H7 (cell line): ENCODE results near the gene VANGL2. TPM values are rescaled to one million over a fixed set of nuclear protein-coding genes. Genes with fewer than 3 reads are reported as not detected.

Experiments used
- DNase-seq: peaks from one replicate; pipeline ENCODE4 v3.0.0; 2012
- H3K27me3 ChIP-seq: 2 replicates; pipeline ENCODE4 v1.6.0; 2011; ENCODE audit warnings: mild to moderate bottlenecking, low read length; ENCODE audit not compliant: control insufficient read depth, insufficient read depth
- H3K36me3 ChIP-seq: replicated peaks from 2 replicates; pipeline ENCODE4 v1.5.1; 2011; ENCODE audit warnings: low read length; ENCODE audit not compliant: control insufficient read depth, insufficient read depth
- H3K4me3 ChIP-seq: 2 replicates; pipeline ENCODE4 v1.5.1; 2011; ENCODE audit warnings: low read depth, mild to moderate bottlenecking, control low read depth, low read length, moderate library complexity; ENCODE audit not compliant: insufficient read depth
- total RNA-seq: library from RNA; depleted of rRNA; stranded (reverse); fragments of >200 nt; shearing (Covaris generic); gene quantifications from 2 replicates; pipeline ENCODE4 v1.2.3, GENCODE V29; 2014

VANGL2 gene
- total RNA-seq, 1 experiment from 2014 or later, result 32.7 TPM

DNA sequence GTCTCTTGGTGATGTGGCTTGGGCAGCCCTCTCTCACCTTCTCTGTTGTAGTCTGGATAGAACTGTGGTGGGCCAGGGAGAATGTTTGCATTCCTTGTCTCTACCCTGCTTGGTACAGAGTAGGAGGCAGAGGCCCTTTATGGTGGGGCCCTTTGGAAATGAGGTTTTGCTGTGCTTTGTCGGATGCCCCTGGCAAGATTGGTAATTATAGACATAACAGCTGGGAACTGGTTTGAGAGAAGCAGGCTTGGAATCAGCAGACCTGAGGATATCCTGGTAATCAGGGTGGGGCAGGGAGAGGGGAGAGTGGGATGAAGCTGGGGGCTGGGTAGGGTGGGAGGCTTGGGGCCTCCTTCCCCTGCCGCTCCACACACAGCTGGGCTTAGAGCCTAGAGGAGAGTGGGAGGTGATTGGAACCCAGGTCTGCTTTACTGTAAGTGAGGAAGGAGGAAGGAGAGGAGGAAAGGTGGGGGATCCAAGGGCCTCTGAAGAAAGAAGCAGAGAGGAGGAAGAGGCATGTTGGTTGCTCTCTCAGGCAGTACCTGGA lies 5.0 kb downstream of the VANGL2 start:
- no peaks in the 10 kb centered on the region; the same call in 1 of the 2 replicates for H3K36me3 ChIP-seq
- H3K4me3 ChIP-seq, result no peak overlapping the region
- H3K27me3 ChIP-seq, result no peaks in the 10 kb centered on the region
- DNase-seq, result peak; percentile 18

DNA sequence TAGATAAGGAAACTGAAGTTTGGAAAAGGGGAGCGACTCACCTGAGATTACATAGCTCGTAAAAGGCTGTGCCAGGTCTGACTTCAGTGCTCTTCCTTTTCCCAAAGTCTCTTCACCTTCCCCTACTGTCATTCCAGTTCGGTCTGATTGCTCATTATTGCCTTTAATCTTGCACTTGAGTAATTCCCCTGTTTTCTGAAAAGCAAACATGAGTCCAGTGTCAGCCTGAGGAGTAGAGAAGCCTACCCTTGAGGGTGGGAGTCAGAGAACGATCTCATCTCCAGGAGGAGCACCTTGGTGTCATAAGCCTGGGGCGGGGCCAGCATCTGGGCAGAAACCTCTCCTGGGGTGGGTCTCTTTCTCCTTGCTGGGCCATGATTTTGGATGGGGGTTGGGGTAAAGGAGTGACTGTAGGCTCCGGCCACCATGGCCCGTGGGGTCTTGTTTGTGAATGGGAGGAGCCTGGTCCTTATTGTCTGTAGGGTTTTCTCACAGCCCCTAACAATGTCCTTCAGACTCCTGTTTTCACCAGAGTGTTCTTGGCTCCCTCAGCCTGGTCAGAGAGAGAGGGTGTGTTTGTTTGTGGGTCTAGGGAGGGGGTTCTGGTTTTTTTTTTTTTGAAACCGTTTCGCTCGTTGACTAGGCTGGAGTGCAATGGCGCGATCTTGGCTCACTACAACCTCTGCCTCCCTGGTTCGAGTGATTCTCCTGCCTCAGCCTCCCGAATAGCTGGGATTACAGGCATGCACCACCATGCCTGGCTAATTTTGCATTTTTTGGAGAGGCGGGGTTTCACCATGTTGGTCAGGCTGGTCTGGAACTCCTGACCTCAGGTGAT lies 6.0 kb downstream of the VANGL2 start:
- peak; percentile 39 for DNase-seq
- Histone ChIP-seq H3K36me3 (no peaks in the 10 kb centered on the region; the same call in 1 of the 2 replicates), H3K27me3 (no peaks in the 10 kb centered on the region), H3K4me3 (no peak overlapping the region)

DNA sequence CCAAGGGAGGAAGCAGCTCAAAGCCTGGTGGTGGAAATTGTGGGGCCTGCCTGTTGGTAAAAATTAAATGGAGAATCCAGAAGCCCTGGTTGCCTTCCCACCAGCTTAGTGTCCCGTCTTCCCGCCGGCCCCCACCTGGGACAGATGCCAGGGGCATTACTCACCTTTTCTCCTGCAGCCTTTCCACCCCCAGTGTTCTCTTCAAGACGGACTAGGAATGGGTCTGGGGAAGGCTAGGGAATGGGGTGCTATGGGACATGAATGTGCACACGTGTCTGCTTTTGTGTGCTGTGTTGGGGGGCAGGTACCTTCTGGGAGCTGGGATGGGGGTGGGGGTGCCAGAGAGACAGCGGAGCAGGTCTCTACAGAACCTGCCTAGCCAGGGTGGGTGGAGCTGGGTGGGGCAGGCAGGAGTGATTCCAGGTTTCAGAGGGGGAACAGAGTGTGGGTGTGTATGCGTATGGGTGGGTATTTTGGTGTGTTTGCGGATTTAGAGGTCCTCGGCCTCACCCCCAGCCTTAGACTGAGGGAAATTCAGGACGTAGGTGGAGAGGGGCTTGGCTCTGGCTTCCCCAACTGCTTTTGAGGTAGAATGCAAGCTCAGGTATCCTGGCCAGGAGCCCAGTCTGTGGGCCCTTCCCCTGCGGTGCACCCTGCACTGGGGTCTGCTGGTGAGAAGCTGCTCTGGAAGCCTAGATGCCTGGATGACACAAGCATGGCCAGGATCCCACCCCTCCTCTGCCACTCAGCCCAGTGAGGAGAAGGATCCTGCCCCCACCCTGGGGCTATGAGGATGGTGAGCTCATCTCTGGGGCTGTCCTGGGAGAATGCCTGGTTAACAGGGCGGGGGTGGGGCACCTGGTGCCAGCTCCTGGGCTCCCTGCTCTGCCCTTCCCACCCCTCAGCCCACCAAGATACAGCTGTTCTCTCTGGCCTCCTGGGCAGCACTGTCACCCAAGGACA lies 7.8 kb downstream of the VANGL2 start:
- Histone ChIP-seq H3K36me3 (no peaks in the 10 kb centered on the region; the same call in 1 of the 2 replicates), H3K4me3 (no peak overlapping the region), H3K27me3 (no peaks in the 10 kb centered on the region)
- DNase-seq, result peak; percentile 64

DNA sequence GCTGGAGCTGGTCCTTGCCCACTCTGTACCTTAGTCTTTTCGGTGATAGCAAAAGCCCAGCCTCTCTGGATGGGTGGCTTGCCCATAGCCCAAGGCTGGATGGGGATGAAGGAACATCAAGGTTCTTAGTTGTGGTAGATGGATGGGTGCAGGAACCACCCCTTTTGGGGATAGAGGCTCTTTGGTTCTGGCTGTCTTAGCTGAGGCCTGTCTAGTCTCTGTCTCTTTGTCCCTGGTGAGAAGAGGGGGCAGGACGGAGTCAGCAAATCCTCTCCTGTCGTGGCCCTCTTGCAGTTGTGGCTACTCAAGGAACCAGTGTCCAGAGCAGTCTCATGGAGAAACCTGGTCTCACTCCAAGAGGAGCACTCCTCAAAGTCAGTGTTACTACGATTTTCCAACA lies 8.5 kb downstream of the VANGL2 start:
- Histone ChIP-seq H3K4me3 (no peak overlapping the region), H3K36me3 (no peaks in the 10 kb centered on the region; the same call in 1 of the 2 replicates), H3K27me3 (no peaks in the 10 kb centered on the region)
- no peak for DNase-seq

DNA sequence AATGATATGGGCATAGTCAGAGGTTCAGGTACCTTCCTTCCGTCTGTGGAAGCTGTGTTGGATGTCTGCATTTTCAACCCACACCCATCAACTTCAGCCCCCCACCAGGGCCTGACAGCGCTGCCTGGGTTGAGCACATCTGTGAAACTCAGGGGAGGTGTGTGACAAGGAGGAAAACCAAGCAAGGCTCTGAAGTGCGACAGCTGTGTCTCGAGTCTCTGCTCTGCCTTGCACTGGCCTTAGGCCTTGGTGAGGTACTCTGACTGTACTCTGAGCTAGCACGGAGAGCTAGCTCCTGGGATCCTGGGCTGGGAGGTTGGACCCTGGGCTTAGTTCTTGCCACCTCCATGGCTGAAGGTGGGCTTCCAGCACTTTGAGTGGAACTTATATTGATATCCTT lies 9.1 kb downstream of the VANGL2 start:
- no peaks in the 10 kb centered on the region; the same call in 1 of the 2 replicates for H3K36me3 ChIP-seq
- no peaks in the 10 kb centered on the region for H3K27me3 ChIP-seq
- DNase-seq, result peak; percentile 39
- no peak overlapping the region for H3K4me3 ChIP-seq

DNA sequence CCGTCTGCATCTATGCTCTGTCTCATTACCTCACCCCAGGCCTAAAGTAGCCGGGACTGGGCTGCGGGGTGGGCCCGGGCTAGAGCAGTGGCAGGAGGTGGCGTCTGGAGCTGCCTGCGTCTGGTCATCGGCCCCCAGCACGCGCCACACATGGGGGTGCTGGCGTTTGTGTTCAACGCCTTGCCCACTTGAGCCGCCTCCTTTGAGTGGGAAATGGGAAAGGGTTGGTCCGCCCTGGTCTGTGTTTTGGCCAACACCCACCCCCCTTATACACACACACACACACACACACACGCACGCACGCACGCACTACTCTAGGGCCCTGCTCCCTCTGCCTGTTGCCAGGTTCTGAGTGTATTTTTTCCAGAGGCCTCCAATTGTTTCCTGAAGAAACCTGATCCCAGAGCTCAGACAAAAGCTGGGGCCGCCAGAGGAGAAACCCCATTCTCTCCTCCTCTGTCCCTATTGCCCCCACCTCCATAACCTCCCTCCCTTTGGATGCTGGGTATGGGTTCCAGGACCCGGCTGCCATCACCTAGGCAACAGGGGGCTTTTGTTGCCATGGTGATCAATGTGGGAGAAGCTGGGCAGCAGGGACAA lies 10.1 kb downstream of the VANGL2 start:
- Histone ChIP-seq H3K27me3 (no peaks in the 10 kb centered on the region), H3K36me3 (no peaks in the 10 kb centered on the region; the same call in 1 of the 2 replicates), H3K4me3 (no peak overlapping the region)
- DNase-seq, result peak; percentile 85

DNA sequence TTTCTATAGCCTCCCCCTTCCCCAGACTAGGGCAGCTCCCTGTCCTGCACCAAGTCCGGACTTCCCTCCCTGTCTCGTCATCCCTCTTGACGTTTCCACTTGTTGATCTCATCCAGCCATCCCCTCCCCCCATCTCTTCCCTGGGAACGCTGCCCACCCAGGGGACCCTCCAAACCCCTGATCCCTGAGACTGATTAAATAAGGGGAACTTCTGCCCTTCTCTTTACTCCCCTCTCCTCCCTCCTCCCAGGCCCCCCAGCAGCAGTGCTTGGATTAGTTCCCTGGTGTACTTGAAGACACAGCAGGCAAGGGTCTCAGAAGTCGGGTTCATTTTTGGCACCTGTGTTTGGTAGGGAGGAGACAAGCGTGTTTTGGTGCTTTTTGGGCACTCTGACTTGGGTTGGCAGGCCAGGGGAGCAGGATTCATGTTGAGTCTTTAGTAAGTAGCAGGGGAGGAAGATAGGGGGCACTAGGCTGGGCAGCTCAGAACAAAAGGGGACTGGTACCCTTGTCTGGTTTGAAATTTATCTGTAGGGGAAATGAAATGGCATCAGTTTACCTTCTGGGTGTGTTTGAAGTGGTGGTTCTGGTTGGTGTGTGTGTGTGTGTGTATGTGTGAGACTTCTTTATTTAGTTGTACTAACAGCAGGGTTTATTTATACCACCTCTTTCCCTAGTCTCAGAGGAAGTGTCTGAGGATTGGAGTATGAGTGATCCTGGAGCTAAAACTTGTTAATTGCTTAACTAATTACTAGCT lies 11.1 kb downstream of the VANGL2 start:
- Histone ChIP-seq H3K27me3 (no peaks in the 10 kb centered on the region), H3K4me3 (no peak overlapping the region), H3K36me3 (peaks cover 3% of the 10 kb centered on the region; the same call in 1 of the 2 replicates)
- peak; percentile 48 for DNase-seq

DNA sequence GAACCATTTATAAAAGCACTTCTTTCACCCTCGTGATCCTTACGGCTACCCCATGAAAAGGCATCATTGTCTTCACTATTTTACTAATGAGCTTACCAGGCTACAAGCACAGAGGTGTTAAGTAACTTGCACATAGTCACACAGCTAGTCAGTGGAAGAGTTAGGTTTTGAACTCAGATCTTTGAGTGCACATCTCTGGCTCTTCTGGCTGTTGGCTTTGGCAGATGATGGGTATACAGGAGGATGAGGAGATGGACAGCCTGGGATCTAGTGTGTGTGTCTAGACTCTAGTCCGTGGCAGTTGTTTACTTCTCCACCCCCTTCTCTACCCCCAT lies 11.6 kb downstream of the VANGL2 start:
- no peaks in the 10 kb centered on the region for H3K27me3 ChIP-seq
- DNase-seq, result no peak
- H3K36me3 ChIP-seq, result peaks cover 5% of the 10 kb centered on the region; the same call in 1 of the 2 replicates
- no peak overlapping the region for H3K4me3 ChIP-seq

DNA sequence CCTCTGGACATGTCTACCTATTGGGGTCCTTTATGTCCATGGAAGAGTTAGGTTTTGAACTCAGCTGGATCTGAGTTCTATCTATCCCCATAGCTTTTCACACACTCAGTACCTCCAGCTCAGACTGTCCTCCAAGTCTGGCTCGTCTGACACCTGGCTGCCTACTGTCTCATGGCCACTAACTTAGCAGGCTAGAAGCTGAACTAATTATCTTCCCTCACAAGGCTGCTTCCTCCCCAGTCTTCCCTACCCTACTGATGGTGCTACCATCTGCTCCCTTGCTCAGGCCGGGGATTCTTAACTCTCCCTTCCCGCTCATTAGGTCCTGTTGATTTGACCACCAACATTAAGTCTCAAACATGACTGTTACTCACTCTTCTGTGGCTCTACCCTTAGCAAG lies 13.4 kb downstream of the VANGL2 start:
- peak; percentile 22 for DNase-seq
- peaks cover 13% of the 10 kb centered on the region for H3K36me3 ChIP-seq
- no peaks in the 10 kb centered on the region for H3K27me3 ChIP-seq
- no peak overlapping the region for H3K4me3 ChIP-seq

DNA sequence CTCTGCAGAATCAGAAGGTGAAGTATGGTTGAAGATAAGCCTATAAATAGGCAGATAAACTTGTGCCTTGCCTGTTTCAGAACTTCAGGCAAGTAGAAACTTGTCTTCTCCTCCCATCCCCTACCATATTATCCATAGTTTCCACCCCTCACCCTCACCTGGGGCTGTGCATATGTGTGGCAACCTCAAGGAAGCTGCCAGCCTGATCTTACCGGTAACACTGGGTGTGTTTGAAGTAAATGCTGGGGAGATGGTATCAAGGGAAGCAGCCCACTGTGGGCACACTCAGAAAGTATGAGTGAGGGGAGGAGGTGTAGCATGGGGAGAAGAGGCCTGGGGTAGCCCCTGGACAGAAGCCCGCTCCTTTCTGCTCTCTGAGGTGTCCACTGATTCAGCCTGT lies 14.5 kb downstream of the VANGL2 start:
- no peaks in the 10 kb centered on the region for H3K27me3 ChIP-seq
- H3K36me3 ChIP-seq, result peaks cover 17% of the 10 kb centered on the region
- H3K4me3 ChIP-seq, result no peak overlapping the region
- DNase-seq, result no peak

DNA sequence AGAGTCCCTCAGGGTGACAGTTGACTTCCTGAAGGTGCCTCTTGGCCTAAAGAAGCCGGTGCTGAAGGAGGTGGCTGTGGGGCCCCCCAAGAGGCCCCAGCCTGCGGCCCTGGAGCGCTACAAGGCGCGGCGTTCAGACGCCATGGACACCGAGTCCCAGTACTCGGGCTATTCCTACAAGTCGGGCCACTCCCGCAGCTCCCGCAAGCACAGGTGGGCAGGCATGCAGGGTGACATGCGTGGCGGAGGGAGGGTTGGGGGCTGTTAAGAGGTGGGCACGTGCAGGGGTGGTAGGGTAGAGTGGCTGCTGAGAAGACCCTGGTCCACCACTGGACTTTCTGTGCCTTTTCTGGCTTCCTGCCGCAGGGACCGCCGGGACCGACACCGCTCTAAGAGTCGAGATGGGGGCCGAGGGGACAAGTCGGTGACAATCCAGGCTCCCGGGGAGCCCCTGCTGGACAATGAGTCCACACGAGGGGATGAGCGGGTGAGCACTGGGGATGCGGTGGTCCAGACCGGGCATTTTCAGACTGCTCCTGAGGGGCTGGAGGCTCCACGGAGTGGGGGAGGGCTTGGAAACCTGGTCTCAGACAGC lies 15.4 kb downstream of the VANGL2 start:
- H3K36me3 ChIP-seq, result peaks cover 22% of the 10 kb centered on the region
- peak; percentile 50 for DNase-seq
- H3K27me3 ChIP-seq, result no peaks in the 10 kb centered on the region
- H3K4me3 ChIP-seq, result no peak overlapping the region

DNA sequence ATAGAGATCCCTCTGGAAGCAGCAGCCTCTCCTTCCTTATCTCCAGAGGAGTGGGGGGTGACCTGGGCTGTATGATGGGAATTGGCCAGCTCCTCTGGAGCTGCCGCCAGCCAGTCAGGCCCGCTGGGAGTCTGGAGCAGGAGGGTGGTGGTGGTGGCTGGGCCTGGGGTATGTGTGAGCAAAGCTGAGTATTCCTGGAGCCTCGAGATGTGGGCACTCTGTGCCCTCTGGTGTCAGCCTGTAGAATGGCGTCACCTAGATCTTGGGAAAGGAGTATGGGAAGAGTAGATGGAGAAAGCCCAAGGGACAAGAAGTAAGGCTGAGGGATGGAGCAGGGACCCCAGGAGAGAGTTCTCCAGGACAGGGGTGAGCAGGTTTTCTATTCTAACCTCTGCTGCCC lies 16.0 kb downstream of the VANGL2 start:
- DNase-seq, result peak; percentile 88
- Histone ChIP-seq H3K27me3 (no peaks in the 10 kb centered on the region), H3K36me3 (peaks cover 28% of the 10 kb centered on the region), H3K4me3 (no peak overlapping the region)

DNA sequence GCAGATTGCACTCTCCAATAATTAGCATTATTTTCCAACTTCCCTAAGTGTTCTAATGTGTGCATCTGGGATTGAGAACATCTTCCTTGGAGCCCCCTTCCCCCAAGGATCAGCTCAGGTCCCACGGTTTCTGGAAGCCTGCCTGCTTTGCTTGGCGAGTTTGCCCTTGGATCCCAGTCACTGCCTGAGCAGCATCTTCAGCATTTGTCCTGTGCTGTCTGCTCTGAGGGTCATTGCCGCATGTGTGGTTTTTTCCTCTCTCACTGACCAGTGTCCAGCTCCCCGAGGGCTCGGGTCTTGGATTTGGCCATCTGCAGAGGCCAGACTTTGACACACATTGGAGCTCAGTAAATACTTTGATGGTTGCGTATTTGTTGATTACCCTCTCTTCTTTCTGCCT lies 18.1 kb downstream of the VANGL2 start:
- no peak overlapping the region for H3K4me3 ChIP-seq
- peaks cover 35% of the 10 kb centered on the region for H3K36me3 ChIP-seq
- no peaks in the 10 kb centered on the region for H3K27me3 ChIP-seq
- no peak for DNase-seq
